SU-DHL-6 (cell line): ENCODE results near the gene CNTD1.

Source experiments
- H2AFZ ChIP-seq: fragments of 200-600 bp; sonication (generic); 2 replicates; pipeline ENCODE4 v1.6.1; 2014; ENCODE audit warnings: low read depth, mild to moderate bottlenecking, moderate library complexity, mixed read lengths, antibody characterized with exemption, low read length; ENCODE audit not compliant: severe bottlenecking
- H3F3A ChIP-seq: fragments of 200-600 bp; shearing (Covaris generic); 2 replicates; pipeline ENCODE4 v1.6.0; 2016; ENCODE audit warnings: antibody characterized with exemption, mild to moderate bottlenecking; ENCODE audit not compliant: insufficient read depth
- H3K27ac ChIP-seq: fragments of 200-600 bp; sonication (generic); 2 replicates; pipeline ENCODE4 v1.5.1; 2016; ENCODE audit warnings: low read depth, mild to moderate bottlenecking, low read length, moderate library complexity, mixed read lengths
- H3K27me3 ChIP-seq: fragments of 200-600 bp; sonication (generic), shearing (Covaris generic); 2 replicates; pipeline ENCODE4 v1.6.0; 2014; ENCODE audit warnings: mild to moderate bottlenecking, low read length
- H3K36me3 ChIP-seq: fragments of 200-600 bp; sonication (generic); 2 replicates; pipeline ENCODE4 v1.6.1; 2014; ENCODE audit warnings: mild to moderate bottlenecking, low read length, mixed read lengths
- H3K4me2 ChIP-seq: fragments of 300-600, 200-600 bp; shearing (Covaris generic), sonication (generic); 2 replicates; pipeline ENCODE4 v1.6.0; 2014; ENCODE audit warnings: low read length, low read depth, mild to moderate bottlenecking; ENCODE audit not compliant: poor library complexity, severe bottlenecking
- H3K4me3 ChIP-seq: fragments of 200-600 bp; sonication (generic); 2 replicates; pipeline ENCODE4 v1.5.1; 2014; ENCODE audit warnings: antibody characterized with exemption, low read length, mild to moderate bottlenecking, mixed read lengths; ENCODE audit not compliant: insufficient read depth, poor library complexity, severe bottlenecking
- H3K79me2 ChIP-seq: fragments of 200-600 bp; sonication (generic); 2 replicates; pipeline ENCODE4 v1.6.1; 2014; ENCODE audit warnings: mild to moderate bottlenecking, low read length, moderate library complexity; ENCODE audit not compliant: insufficient read depth
- H3K9ac ChIP-seq: fragments of 200-600 bp; sonication (generic); 2 replicates; pipeline ENCODE4 v1.7.0; 2014; ENCODE audit warnings: mild to moderate bottlenecking, low read length
- H3K9me2 ChIP-seq: fragments of 200-600 bp; sonication (generic); replicated peaks from 2 replicates; pipeline ENCODE4 v1.6.1; 2014; ENCODE audit warnings: low read length; ENCODE audit not compliant: insufficient read depth
- H3K9me3 ChIP-seq: fragments of 200-600 bp; sonication (generic); 2 replicates; pipeline ENCODE4 v1.6.1; 2014; ENCODE audit warnings: low read length, mixed read lengths; ENCODE audit not compliant: insufficient read depth
- H4K20me1 ChIP-seq: fragments of 200-600 bp; sonication (generic); 2 replicates; pipeline ENCODE4 v1.6.1; 2014; ENCODE audit warnings: low read depth, mild to moderate bottlenecking, antibody characterized with exemption, low read length, moderate library complexity, mixed read lengths
- CTCF ChIP-seq: fragments of 200-600 bp; sonication (generic); IDR thresholded peaks from one replicate; pipeline ENCODE4 v1.5.1; 2017; ENCODE audit warnings: antibody characterized with exemption, mild to moderate bottlenecking, low read length, moderate library complexity; ENCODE audit not compliant: insufficient read depth, poor library complexity, severe bottlenecking
- EZH2phosphoT487 ChIP-seq: fragments of 200-600 bp; sonication (generic), shearing (Covaris generic); conservative IDR thresholded peaks from 2 replicates; pipeline ENCODE4 v1.6.1; 2018; ENCODE audit warnings: mild to moderate bottlenecking, antibody characterized with exemption, low read length, moderate library complexity, mixed read lengths

The CNTD1 gene

GRCh38 chr17:42784811-42785592 lies 13.7 kb upstream of the CNTD1 start:
- Histone ChIP-seq H3K79me2 (no peaks in the 10 kb centered on the region), H4K20me1 (no peaks in the 10 kb centered on the region), H3K36me3 (no peaks in the 10 kb centered on the region), H3F3A (no peaks in the 10 kb centered on the region), H2AFZ (no peak overlapping the region), H3K9ac (no peak overlapping the region), H3K4me2 (no peak overlapping the region), H3K9me3 (no peaks in the 10 kb centered on the region), H3K9me2 (no peaks in the 10 kb centered on the region), H3K27me3 (no peaks in the 10 kb centered on the region), H3K27ac (no peak overlapping the region), H3K4me3 (no peak overlapping the region)
- TF ChIP-seq EZH2phosphoT487 (no peak), CTCF (no peak)

- H3K4me2 ChIP-seq, result no peak overlapping the region
- no peaks in the 10 kb centered on the region for H3K27me3 ChIP-seq
- no peak overlapping the region for H2AFZ ChIP-seq
- no peaks in the 10 kb centered on the region for H3K36me3 ChIP-seq
- no peaks in the 10 kb centered on the region for H3K9me2 ChIP-seq
- H3K9ac ChIP-seq, result no peak overlapping the region
- H3K9me3 ChIP-seq, result no peaks in the 10 kb centered on the region
- no peaks in the 10 kb centered on the region for H4K20me1 ChIP-seq
- no peak overlapping the region for H3K4me3 ChIP-seq
- H3K79me2 ChIP-seq, result no peaks in the 10 kb centered on the region
- H3F3A ChIP-seq, result no peaks in the 10 kb centered on the region
- H3K27ac ChIP-seq, result no peak overlapping the region
- TF ChIP-seq EZH2phosphoT487, result no peak
- no peak for TF ChIP-seq CTCF
These were observed 11.4 kb upstream of the CNTD1 start for GRCh38 chr17:42787266-42787665.

- Histone ChIP-seq H3K27ac (no peak overlapping the region), H3F3A (no peaks in the 10 kb centered on the region), H2AFZ (no peak overlapping the region), H3K9me3 (no peaks in the 10 kb centered on the region), H3K4me2 (no peak overlapping the region), H3K4me3 (no peak overlapping the region), H3K9ac (no peak overlapping the region), H3K9me2 (no peaks in the 10 kb centered on the region), H4K20me1 (no peaks in the 10 kb centered on the region), H3K79me2 (no peaks in the 10 kb centered on the region), H3K36me3 (no peaks in the 10 kb centered on the region), H3K27me3 (no peaks in the 10 kb centered on the region)
- TF ChIP-seq EZH2phosphoT487 (no peak), CTCF (no peak)
These were observed 6.7 kb upstream of the CNTD1 start for GRCh38 chr17:42791948-42792347.
